Stomach (tissue), 4 donors: ENCODE results near the gene FAM43B.

Source experiments
- POLR2A ChIP-seq, 4 donors: fragments of 450-650 bp; IDR thresholded peaks; one replicate each; pipeline ENCODE4 v1.6.1; 2016; ENCODE audit warnings: antibody characterized with exemption in 4 of 4, control low read depth in 2 of 4, mild to moderate bottlenecking in 1 of 4, moderate library complexity in 1 of 4
- POLR2AphosphoS5 ChIP-seq, 3 donors: sonication (generic); formaldehyde crosslinking; IDR thresholded peaks; one replicate each; pipeline ENCODE4 v1.6.1; 2016; ENCODE audit warnings: antibody characterized with exemption in 3 of 3
- TF ChIP-seq, protein P1 (sequence below), 7 experiments: fragments of 450-650 bp in 4 of 7; fragments of 200-600 bp in 3 of 7; sonication (generic) in 3 of 7; IDR thresholded peaks; one replicate each; pipeline ENCODE4 v1.5.1; 2016 to 2019; ENCODE audit warnings: antibody characterized with exemption in 7 of 7, control low read depth in 2 of 7, mild to moderate bottlenecking in 1 of 7

DNA sequence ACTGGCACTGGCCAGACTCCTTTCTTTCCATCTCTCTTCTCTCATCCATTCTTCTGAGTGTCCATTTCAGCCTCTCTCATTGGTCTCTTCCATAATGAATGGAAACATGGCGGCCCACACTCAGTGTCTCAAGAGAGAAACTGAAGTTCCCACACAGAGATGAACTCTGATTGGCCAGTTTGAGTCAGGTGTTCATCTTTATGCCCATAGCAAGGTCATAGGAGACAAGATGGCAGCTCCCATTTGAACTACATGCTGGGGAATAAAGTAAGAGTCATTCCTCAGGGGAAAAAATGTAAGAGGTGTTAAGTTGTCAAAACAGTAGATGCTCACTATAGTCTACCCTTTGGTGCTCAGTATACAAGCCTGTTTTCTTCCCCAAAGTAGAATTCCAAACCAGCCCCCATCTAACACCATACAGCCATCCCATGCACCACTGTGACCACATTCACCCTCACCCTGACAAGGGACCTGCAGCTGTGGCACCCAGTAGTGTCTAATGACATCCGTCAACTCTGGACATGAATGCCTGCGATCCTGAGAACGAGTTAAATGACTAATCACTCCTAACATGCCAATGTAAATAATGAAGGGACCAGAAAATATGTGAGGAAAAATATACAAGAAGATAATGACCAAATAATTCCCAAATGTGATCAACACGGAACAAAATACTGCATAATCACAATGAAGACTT is 48.9 kb downstream of the FAM43B start:
- no peak for TF ChIP-seq POLR2A (IDR thresholded peaks at IDR 0.05)
- TF ChIP-seq, protein P1, sequence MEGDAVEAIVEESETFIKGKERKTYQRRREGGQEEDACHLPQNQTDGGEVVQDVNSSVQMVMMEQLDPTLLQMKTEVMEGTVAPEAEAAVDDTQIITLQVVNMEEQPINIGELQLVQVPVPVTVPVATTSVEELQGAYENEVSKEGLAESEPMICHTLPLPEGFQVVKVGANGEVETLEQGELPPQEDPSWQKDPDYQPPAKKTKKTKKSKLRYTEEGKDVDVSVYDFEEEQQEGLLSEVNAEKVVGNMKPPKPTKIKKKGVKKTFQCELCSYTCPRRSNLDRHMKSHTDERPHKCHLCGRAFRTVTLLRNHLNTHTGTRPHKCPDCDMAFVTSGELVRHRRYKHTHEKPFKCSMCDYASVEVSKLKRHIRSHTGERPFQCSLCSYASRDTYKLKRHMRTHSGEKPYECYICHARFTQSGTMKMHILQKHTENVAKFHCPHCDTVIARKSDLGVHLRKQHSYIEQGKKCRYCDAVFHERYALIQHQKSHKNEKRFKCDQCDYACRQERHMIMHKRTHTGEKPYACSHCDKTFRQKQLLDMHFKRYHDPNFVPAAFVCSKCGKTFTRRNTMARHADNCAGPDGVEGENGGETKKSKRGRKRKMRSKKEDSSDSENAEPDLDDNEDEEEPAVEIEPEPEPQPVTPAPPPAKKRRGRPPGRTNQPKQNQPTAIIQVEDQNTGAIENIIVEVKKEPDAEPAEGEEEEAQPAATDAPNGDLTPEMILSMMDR (IDR thresholded peaks at IDR 0.05): no peak
- no peak for TF ChIP-seq POLR2AphosphoS5 (IDR thresholded peaks at IDR 0.05)
